HepG2 (cell line): ENCODE results near the gene ELF2. TPM values are rescaled to one million over a fixed set of nuclear protein-coding genes. Genes with fewer than 3 reads are reported as not detected.

ENCODE experiments used
- CEBPB ChIP-seq: IDR thresholded peaks from 2 replicates; pipeline ENCODE4 v1.6.1; 2011; ENCODE audit warnings: low read depth, low read length, improper control_type of control experiment, borderline replicate concordance
- EP300 ChIP-seq, 3 experiments: sonication (generic) in 1 of 3; formaldehyde crosslinking in 1 of 3; IDR thresholded peaks; 2 replicates each; pipeline versions ENCODE4 v1.5.1 to v1.6.1; 2011 to 2020; ENCODE audit warnings: low read depth in 2 of 3, low read length in 2 of 3, borderline replicate concordance in 1 of 3, improper control_type of control experiment in 1 of 3, mild to moderate bottlenecking in 1 of 3, missing genetic modification reagents in 1 of 3, moderate library complexity in 1 of 3
- HOXD1 ChIP-seq: sonication (generic); formaldehyde crosslinking; IDR thresholded peaks from 2 replicates; pipeline ENCODE4 v1.5.0; 2020; ENCODE audit warnings: missing genetic modification reagents
- MBD4 ChIP-seq: IDR thresholded peaks from 2 replicates; pipeline ENCODE4 v1.6.1; 2012; ENCODE audit warnings: low read length, inconsistent platforms, borderline replicate concordance
- MEF2D ChIP-seq: sonication (generic); formaldehyde crosslinking; IDR thresholded peaks from 2 replicates; pipeline ENCODE4 v1.5.1; 2020; ENCODE audit warnings: mild to moderate bottlenecking, missing genetic modification reagents
- MTA1 ChIP-seq: sonication (generic); formaldehyde crosslinking; IDR thresholded peaks from 2 replicates; pipeline ENCODE4 v1.4.0; 2020; ENCODE audit warnings: missing genetic modification reagents, mild to moderate bottlenecking, borderline replicate concordance
- SP4 ChIP-seq: sonication (generic); formaldehyde crosslinking; IDR thresholded peaks from 2 replicates; pipeline ENCODE4 v1.8.1; 2023; ENCODE audit warnings: mild to moderate bottlenecking, missing genetic modification reagents
- ZNF34 ChIP-seq: sonication (generic); formaldehyde crosslinking; IDR thresholded peaks from 2 replicates; pipeline ENCODE4 v1.4.0; 2020; ENCODE audit warnings: mild to moderate bottlenecking, missing genetic modification reagents, borderline replicate concordance
- ZNF747 ChIP-seq: sonication (generic); formaldehyde crosslinking; IDR thresholded peaks from 2 replicates; pipeline ENCODE4 v1.8.1; 2023; ENCODE audit warnings: missing genetic modification reagents, mild to moderate bottlenecking, borderline replicate concordance
- ZNF782 ChIP-seq: sonication (generic); formaldehyde crosslinking; IDR thresholded peaks from 2 replicates; pipeline ENCODE4 v1.4.0; 2020; ENCODE audit warnings: missing genetic modification reagents, mild to moderate bottlenecking, borderline replicate concordance
- polyA plus RNA-seq, 8 experiments: library from polyadenylated mRNA; depleted of rRNA in 3 of 8; stranded (reverse) in 7 of 8; unstranded in 1 of 8; fragments of >200 nt; fragmentation: Illumina TruSeq in 4 of 8; extraction: Trizol in 4 of 8; gene quantifications; 2 replicates each; pipeline versions ENCODE4 v1.2.1 to v1.2.3, GENCODE V29; 2011 to 2016; ENCODE audit warnings: low read depth in 4 of 8, missing spikeins in 1 of 8, mixed read lengths in 1 of 8; ENCODE audit not compliant: insufficient read depth in 1 of 8
- total RNA-seq, 5 experiments: library from RNA; depleted of rRNA; stranded (reverse); fragments of >200 nt; fragmentation: Illumina TruSeq; extraction: Trizol; gene quantifications; 2 replicates each; pipeline ENCODE4 v1.2.3, GENCODE V29; 2016; ENCODE audit warnings: low read depth in 1 of 5
- TF ChIP-seq, protein P1 (sequence below): sonication (generic); formaldehyde crosslinking; IDR thresholded peaks from 2 replicates; pipeline ENCODE4 v1.4.0; 2020; ENCODE audit warnings: missing genetic modification reagents
- TF ChIP-seq, protein P2 (sequence below): IDR thresholded peaks from 2 replicates; pipeline ENCODE4 v1.6.1; 2016; ENCODE audit warnings: mild to moderate bottlenecking
- TF ChIP-seq, protein P3 (sequence below): sonication (generic); formaldehyde crosslinking; IDR thresholded peaks from 2 replicates; pipeline ENCODE4 v1.9.0; 2022; ENCODE audit warnings: missing genetic modification reagents, mild to moderate bottlenecking, borderline replicate concordance
- TF ChIP-seq, protein P4 (sequence below): sonication (generic); formaldehyde crosslinking; IDR thresholded peaks from 2 replicates; pipeline ENCODE4 v1.4.0; 2020; ENCODE audit warnings: mild to moderate bottlenecking, low read depth, missing genetic modification reagents

Gene ELF2
- total and polyA plus RNA-seq, 2 of the 13 experiments (the other 11 are each of a cell fraction or from before 2014, with no cell fraction given) = 28.6 to 35.4 TPM

DNA sequence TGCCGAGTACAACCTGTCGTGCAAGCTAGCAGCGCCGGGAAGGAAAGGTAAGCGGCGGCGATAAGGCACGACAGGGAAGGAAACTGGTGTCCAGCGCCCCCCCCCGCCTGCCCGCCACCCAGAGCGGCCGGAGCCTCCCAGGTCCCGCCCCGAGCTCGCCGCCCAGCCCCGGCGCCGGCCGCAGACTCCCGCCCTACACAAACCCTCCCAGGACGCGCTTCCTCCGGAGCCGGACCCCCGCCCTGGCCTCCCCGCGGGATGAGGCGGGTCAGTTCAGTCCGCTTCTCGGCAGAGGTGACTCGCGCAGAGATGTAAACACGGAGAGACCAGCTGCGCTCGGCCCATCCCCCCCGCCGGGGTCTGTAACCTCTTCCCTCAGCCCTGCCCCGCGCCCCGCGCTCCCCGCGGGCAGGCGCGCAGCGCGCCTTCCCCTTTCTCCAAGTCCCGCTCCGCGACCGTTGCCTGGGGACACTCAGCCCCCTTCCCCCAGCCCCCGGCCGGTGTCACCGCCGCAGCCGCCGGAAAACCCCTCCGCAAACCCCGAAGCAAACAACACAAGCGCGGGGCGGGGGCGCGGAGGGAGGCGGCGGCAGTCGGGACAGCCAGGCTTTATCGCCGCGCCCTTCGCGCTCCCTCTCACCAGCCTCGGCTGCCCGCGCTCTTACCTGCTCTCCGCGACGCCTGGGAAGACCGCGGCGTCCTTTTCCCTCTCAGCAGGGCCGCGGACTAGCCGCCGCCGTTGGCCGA, 543 bp downstream of the ELF2 start (continued):
- no peak; a peak in 1 of 4 replicates for TF ChIP-seq EP300 (IDR thresholded peaks at IDR 0.05; ENCODE audit: low read depth in 2 of 2, low read length in 2 of 2)
- no peak for TF ChIP-seq EP300 (CRISPR knock-in tag; IDR thresholded peaks at IDR 0.05; ENCODE audit: borderline replicate concordance)
- TF ChIP-seq, protein P1, sequence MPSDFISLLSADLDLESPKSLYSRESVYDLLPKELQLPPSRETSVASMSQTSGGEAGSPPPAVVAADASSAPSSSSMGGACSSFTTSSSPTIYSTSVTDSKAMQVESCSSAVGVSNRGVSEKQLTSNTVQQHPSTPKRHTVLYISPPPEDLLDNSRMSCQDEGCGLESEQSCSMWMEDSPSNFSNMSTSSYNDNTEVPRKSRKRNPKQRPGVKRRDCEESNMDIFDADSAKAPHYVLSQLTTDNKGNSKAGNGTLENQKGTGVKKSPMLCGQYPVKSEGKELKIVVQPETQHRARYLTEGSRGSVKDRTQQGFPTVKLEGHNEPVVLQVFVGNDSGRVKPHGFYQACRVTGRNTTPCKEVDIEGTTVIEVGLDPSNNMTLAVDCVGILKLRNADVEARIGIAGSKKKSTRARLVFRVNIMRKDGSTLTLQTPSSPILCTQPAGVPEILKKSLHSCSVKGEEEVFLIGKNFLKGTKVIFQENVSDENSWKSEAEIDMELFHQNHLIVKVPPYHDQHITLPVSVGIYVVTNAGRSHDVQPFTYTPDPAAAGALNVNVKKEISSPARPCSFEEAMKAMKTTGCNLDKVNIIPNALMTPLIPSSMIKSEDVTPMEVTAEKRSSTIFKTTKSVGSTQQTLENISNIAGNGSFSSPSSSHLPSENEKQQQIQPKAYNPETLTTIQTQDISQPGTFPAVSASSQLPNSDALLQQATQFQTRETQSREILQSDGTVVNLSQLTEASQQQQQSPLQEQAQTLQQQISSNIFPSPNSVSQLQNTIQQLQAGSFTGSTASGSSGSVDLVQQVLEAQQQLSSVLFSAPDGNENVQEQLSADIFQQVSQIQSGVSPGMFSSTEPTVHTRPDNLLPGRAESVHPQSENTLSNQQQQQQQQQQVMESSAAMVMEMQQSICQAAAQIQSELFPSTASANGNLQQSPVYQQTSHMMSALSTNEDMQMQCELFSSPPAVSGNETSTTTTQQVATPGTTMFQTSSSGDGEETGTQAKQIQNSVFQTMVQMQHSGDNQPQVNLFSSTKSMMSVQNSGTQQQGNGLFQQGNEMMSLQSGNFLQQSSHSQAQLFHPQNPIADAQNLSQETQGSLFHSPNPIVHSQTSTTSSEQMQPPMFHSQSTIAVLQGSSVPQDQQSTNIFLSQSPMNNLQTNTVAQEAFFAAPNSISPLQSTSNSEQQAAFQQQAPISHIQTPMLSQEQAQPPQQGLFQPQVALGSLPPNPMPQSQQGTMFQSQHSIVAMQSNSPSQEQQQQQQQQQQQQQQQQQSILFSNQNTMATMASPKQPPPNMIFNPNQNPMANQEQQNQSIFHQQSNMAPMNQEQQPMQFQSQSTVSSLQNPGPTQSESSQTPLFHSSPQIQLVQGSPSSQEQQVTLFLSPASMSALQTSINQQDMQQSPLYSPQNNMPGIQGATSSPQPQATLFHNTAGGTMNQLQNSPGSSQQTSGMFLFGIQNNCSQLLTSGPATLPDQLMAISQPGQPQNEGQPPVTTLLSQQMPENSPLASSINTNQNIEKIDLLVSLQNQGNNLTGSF (CRISPR knock-in tag) = no peak
- TF ChIP-seq, protein P2, sequence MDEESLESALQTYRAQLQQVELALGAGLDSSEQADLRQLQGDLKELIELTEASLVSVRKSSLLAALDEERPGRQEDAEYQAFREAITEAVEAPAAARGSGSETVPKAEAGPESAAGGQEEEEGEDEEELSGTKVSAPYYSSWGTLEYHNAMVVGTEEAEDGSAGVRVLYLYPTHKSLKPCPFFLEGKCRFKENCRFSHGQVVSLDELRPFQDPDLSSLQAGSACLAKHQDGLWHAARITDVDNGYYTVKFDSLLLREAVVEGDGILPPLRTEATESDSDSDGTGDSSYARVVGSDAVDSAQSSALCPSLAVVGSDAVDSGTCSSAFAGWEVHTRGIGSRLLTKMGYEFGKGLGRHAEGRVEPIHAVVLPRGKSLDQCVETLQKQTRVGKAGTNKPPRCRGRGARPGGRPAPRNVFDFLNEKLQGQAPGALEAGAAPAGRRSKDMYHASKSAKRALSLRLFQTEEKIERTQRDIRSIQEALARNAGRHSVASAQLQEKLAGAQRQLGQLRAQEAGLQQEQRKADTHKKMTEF (CRISPR knock-in tag) = peak; percentile 78
- no peak for TF ChIP-seq CEBPB
- TF ChIP-seq MEF2D = no peak
- TF ChIP-seq ZNF747 (CRISPR knock-in tag) = no peak
- no peak for TF ChIP-seq MBD4
- TF ChIP-seq ZNF34 (CRISPR knock-in tag) = no peak
- TF ChIP-seq ZNF782 = no peak
- 0 out of 2 replicates have a peak, but pooled peaks have one; percentile 2 for TF ChIP-seq HOXD1 (CRISPR knock-in tag)
- TF ChIP-seq MTA1 (CRISPR knock-in tag) = no peak
- TF ChIP-seq, protein P3, sequence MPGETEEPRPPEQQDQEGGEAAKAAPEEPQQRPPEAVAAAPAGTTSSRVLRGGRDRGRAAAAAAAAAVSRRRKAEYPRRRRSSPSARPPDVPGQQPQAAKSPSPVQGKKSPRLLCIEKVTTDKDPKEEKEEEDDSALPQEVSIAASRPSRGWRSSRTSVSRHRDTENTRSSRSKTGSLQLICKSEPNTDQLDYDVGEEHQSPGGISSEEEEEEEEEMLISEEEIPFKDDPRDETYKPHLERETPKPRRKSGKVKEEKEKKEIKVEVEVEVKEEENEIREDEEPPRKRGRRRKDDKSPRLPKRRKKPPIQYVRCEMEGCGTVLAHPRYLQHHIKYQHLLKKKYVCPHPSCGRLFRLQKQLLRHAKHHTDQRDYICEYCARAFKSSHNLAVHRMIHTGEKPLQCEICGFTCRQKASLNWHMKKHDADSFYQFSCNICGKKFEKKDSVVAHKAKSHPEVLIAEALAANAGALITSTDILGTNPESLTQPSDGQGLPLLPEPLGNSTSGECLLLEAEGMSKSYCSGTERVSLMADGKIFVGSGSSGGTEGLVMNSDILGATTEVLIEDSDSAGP (CRISPR knock-in tag) = peak; percentile 58; the same call in 1 of the 2 replicates
- TF ChIP-seq, protein P4, sequence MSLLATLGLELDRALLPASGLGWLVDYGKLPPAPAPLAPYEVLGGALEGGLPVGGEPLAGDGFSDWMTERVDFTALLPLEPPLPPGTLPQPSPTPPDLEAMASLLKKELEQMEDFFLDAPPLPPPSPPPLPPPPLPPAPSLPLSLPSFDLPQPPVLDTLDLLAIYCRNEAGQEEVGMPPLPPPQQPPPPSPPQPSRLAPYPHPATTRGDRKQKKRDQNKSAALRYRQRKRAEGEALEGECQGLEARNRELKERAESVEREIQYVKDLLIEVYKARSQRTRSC = no peak
- no peak for TF ChIP-seq SP4 (CRISPR knock-in tag)
